Right forelimb (tissue), 1 donor: ENCODE results near the gene MRPS24.
"Not testable (repeated sequence)": the region's sequence is repeated elsewhere in the genome, so short reads cannot be mapped to it uniquely, and the experiment has no call there.

ENCODE experiments used
- DNase-seq: peaks from one replicate; pipeline ENCODE4 v3.0.0-alpha.2; 2018

MRPS24 gene

GRCh38 chr7:43830917-43831316, 38.4 kb downstream of the MRPS24 start:
- DNase-seq: not testable (repeated sequence)

- DNase-seq: no peak
Observed at GRCh38 chr7:43825391-43825808, 43.9 kb downstream of the MRPS24 start.

- no peak for DNase-seq
Observed at GRCh38 chr7:43824963-43825362, 44.4 kb downstream of the MRPS24 start.

- not testable (repeated sequence) for DNase-seq
Observed at GRCh38 chr7:43824513-43824912, 44.8 kb downstream of the MRPS24 start.

DNA sequence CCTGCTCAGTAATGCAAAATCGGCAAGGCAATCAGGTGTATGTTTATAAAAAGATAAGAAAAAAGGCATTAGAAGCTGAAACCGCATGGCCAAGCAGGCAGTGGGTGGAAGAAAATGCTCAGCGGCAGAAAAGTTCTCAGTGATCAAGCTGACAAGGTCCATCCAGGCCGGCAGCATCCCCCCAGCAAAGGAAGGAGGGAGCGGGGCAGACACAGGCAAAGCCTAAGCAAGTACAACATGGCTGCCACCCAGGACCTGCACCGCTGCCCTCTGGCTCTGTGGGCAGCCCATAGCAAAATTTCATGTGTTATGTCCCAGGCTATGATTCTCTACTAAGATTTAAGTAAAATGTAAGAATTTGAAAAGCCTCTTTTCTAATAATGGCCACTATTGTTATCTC, 45.4 kb downstream of the MRPS24 start:
- no peak for DNase-seq

- not testable (repeated sequence) for DNase-seq
Observed at GRCh38 chr7:43823425-43823824, 45.9 kb downstream of the MRPS24 start.
